OCI-LY3 (cell line): ENCODE results near the gene PRXL2A.
"Not testable (repeated sequence)": the region's sequence is repeated elsewhere in the genome, so short reads cannot be mapped to it uniquely, and the experiment has no call there.

ENCODE experiments used
- H2AFZ ChIP-seq: fragments of 200-600, 300-600 bp; shearing (Covaris generic); 2 replicates; pipeline ENCODE4 v1.6.0; 2014; ENCODE audit warnings: antibody characterized with exemption, low read depth, low read length
- H3K27ac ChIP-seq: fragments of 200-600, 300-600 bp; sonication (generic); 2 replicates; pipeline ENCODE4 v1.5.1; 2014; ENCODE audit warnings: mild to moderate bottlenecking, low read length, moderate library complexity, mixed read lengths
- H3K27me3 ChIP-seq: fragments of 200-600, 300-600 bp; sonication (generic); 2 replicates; pipeline ENCODE4 v1.6.1; 2014; ENCODE audit warnings: low read depth, low read length, mixed read lengths
- H3K36me3 ChIP-seq: fragments of 200-600, 300-600 bp; sonication (generic); replicated peaks from 2 replicates; pipeline ENCODE3; 2014; ENCODE audit warnings: low read depth, low read length, mixed read lengths
- H3K4me1 ChIP-seq: fragments of 300-600, 200-600 bp; sonication (generic); 2 replicates; pipeline ENCODE4 v1.6.1; 2014; ENCODE audit warnings: low read length, mixed read lengths
- H3K4me2 ChIP-seq: fragments of 200-600, 300-600 bp; sonication (generic); 2 replicates; pipeline ENCODE4 v1.6.1; 2014; ENCODE audit warnings: low read length, mixed read lengths
- H3K4me3 ChIP-seq: fragments of 300-600, 200-600 bp; sonication (generic); 2 replicates; pipeline ENCODE4 v1.5.1; 2014; ENCODE audit warnings: antibody characterized with exemption, mild to moderate bottlenecking, low read length, moderate library complexity
- H3K79me2 ChIP-seq: fragments of 300-600, 200-600 bp; shearing (Covaris generic); 2 replicates; pipeline ENCODE4 v1.6.1; 2014; ENCODE audit warnings: mild to moderate bottlenecking, low read length, mixed read lengths
- H3K9ac ChIP-seq: fragments of 300-600, 200-600 bp; shearing (Covaris generic); 2 replicates; pipeline ENCODE4 v1.6.0; 2014; ENCODE audit warnings: mild to moderate bottlenecking, low read length, moderate library complexity
- H3K9me3 ChIP-seq: fragments of 200-600, 300-600 bp; shearing (Covaris generic); 2 replicates; pipeline ENCODE4 v1.6.1; 2014; ENCODE audit warnings: low read length, mixed read lengths; ENCODE audit not compliant: insufficient read depth
- H4K20me1 ChIP-seq: fragments of 200-600, 300-600 bp; sonication (generic); 2 replicates; pipeline ENCODE4 v1.6.1; 2016; ENCODE audit warnings: low read length, mixed read lengths; ENCODE audit not compliant: insufficient read depth
- EZH2phosphoT487 ChIP-seq: fragments of 200-600 bp; shearing (Covaris generic); IDR thresholded peaks from 2 replicates; pipeline ENCODE4 v1.6.1; 2018; ENCODE audit warnings: antibody characterized with exemption, mixed run types, low read depth
- TF ChIP-seq, protein P1 (sequence below): fragments of 200-600, 300-600 bp; sonication (generic); IDR thresholded peaks from 2 replicates; pipeline ENCODE4 v1.5.1; 2014; ENCODE audit warnings: antibody characterized with exemption, low read length, low read depth

Gene PRXL2A, protein sequence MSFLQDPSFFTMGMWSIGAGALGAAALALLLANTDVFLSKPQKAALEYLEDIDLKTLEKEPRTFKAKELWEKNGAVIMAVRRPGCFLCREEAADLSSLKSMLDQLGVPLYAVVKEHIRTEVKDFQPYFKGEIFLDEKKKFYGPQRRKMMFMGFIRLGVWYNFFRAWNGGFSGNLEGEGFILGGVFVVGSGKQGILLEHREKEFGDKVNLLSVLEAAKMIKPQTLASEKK

DNA sequence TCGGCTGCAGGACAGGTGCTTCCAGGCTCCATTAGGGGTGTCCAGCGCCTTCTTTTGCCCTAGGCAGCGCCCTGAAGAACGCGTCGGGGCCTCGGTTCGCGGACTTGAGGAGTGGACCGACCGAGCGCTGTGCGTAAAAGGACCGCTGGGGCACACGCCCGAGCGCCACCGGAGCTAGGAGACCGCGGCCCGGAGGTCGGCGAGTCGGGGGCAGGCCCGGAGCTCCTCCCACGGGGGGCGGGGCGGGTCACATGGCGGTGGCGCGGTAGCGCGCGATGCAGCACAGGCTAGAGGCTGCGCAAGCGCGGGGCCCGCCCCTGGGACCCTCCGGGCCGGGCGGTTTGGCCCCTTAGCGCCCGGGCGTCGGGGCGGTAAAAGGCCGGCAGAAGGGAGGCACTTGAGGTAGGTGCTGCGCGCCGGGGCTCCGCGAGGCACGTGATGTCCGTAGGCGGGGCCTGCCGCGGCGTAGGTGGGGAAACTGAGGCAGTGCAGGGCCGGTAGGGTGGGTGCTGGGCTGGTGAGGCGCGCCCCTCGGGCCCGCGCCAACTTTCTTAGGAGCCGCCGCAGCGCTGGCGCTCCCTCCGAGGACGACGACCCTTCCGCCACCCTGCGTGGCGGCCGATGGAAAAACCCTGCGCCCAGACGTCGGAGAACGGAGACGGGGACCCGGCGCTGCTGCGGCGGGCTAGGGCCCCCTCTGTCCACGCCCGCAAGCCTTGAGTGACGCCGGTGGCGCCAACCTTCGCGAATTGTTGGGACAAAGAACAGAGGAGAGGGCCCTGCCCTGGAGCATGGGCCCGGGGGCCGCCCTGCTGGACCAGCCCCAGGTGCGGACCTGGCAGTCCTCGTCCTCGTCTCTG, at the start of gene PRXL2A:
Gene PRXL2A (plus strand): TSS at position 310 of the 860 bp plus-strand sequence. CDS start 11,917 bp downstream, outside the sequence.
- 0 out of 2 replicates have a peak within 1 kb of the TSS, but pooled peaks have one; percentile 70 for H2AFZ ChIP-seq
- H3K4me3 ChIP-seq = peak within 1 kb of the TSS; percentile 83
- H3K9ac ChIP-seq = peak within 1 kb of the TSS; percentile 70
- H3K79me2 ChIP-seq = no peaks in the 10 kb centered on the region
- H3K9me3 ChIP-seq = no peaks in the 10 kb centered on the region
- H3K4me2 ChIP-seq = peak within 1 kb of the TSS; percentile 67
- H3K36me3 ChIP-seq = no peaks in the 10 kb centered on the region
- no peaks in the 10 kb centered on the region for H3K4me1 ChIP-seq
- H3K27me3 ChIP-seq = no peaks in the 10 kb centered on the region
- TF ChIP-seq EZH2phosphoT487 = no peak
- TF ChIP-seq, protein P1, sequence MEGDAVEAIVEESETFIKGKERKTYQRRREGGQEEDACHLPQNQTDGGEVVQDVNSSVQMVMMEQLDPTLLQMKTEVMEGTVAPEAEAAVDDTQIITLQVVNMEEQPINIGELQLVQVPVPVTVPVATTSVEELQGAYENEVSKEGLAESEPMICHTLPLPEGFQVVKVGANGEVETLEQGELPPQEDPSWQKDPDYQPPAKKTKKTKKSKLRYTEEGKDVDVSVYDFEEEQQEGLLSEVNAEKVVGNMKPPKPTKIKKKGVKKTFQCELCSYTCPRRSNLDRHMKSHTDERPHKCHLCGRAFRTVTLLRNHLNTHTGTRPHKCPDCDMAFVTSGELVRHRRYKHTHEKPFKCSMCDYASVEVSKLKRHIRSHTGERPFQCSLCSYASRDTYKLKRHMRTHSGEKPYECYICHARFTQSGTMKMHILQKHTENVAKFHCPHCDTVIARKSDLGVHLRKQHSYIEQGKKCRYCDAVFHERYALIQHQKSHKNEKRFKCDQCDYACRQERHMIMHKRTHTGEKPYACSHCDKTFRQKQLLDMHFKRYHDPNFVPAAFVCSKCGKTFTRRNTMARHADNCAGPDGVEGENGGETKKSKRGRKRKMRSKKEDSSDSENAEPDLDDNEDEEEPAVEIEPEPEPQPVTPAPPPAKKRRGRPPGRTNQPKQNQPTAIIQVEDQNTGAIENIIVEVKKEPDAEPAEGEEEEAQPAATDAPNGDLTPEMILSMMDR = no peak
- no peaks in the 10 kb centered on the region for H4K20me1 ChIP-seq
- no peak within 1 kb of the TSS for H3K27ac ChIP-seq

DNA sequence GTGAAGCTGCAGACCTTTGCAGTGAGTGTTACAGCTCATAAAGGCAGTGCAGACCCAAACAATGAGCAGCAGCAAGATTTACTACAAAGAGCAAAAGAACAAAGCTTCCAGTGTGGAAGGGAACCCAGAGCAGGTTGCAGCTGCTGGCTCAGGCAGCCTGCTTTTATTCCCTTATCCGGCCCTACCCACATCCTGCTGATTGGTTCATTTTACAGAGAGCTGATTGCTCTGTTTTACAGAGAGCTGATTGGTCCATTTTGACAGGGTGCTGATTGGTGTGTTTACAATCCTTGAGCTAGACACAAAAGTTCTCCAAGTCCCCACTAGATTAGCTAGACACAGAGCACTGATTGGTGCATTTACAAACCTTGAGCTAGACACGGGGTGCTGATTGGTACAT, 49.4 kb upstream of the PRXL2A start:
- H3K9me3 ChIP-seq, H3K27ac ChIP-seq, H3K4me1 ChIP-seq, H3K4me2 ChIP-seq, H3K79me2 ChIP-seq, H3K4me3 ChIP-seq, H3K27me3 ChIP-seq, H3K9ac ChIP-seq, H2AFZ ChIP-seq, H3K36me3 ChIP-seq, H4K20me1 ChIP-seq: not testable (repeated sequence)

DNA sequence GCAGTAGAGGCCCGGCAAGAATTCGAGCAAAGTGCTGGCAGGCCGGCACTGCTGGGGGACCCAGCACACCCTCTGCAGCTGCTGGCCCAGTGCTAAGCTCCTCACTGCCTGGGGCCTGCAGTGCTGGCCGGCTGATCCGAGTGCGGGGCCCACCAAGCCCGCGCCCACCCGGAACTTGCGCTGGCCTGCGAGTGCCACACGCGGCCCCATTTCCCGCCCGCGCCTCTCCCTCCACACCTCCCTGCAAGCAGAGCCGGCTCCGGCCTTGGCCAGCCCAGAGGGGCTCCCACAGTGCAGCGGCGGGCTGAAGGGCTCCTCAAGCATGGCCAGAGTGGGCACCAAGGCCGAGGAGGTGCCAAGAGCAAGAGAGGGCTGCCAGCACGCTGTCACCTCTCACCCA, 48.7 kb upstream of the PRXL2A start:
- no peaks in the 10 kb centered on the region for H3K36me3 ChIP-seq
- no peaks in the 10 kb centered on the region for H3K79me2 ChIP-seq
- no peak overlapping the region for H3K9ac ChIP-seq
- TF ChIP-seq, protein P1 = no peak
- no peak for TF ChIP-seq EZH2phosphoT487
- H4K20me1 ChIP-seq = no peaks in the 10 kb centered on the region
- no peaks in the 10 kb centered on the region for H3K4me1 ChIP-seq
- no peak overlapping the region for H3K27ac ChIP-seq
- no peaks in the 10 kb centered on the region for H3K27me3 ChIP-seq
- no peak overlapping the region for H2AFZ ChIP-seq
- no peak overlapping the region for H3K4me2 ChIP-seq
- H3K9me3 ChIP-seq = no peaks in the 10 kb centered on the region
- H3K4me3 ChIP-seq = no peak overlapping the region

DNA sequence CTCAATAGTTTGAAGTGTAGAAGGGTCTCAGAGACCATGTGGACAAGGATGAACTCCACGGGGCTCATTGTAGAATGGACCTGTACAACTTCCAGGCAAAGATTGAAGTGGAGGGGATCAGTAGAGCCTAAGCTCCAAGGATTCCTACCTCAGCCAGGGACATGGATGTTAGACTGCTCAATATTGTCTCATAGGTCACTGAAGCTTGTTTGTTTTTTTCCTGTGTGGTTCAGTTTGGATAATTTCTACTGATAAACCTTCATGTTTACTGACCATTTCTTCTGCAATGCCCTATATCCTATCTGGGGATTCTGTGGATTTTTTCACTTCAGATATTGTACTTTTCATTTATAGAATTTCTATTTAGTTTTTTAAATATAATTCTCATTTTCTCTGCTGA, 42.8 kb upstream of the PRXL2A start:
- H3K79me2 ChIP-seq = no peaks in the 10 kb centered on the region
- H3K27ac ChIP-seq = no peak overlapping the region
- no peaks in the 10 kb centered on the region for H4K20me1 ChIP-seq
- no peak overlapping the region for H3K4me2 ChIP-seq
- TF ChIP-seq, protein P1 = no peak
- no peak for TF ChIP-seq EZH2phosphoT487
- no peaks in the 10 kb centered on the region for H3K4me1 ChIP-seq
- H3K36me3 ChIP-seq = no peaks in the 10 kb centered on the region
- no peaks in the 10 kb centered on the region for H3K27me3 ChIP-seq
- H3K4me3 ChIP-seq = no peak overlapping the region
- H3K9me3 ChIP-seq = no peaks in the 10 kb centered on the region
- no peak overlapping the region for H3K9ac ChIP-seq
- no peak overlapping the region for H2AFZ ChIP-seq
